ENCODE results near the gene BTAF1. TPM values are rescaled to one million over a fixed set of nuclear protein-coding genes. Genes with fewer than 3 reads are reported as not detected.

Gene BTAF1
- total and polyA plus RNA-seq, 10 of the 15 experiments (the other 5 are each of a cell fraction or from before 2014, with no cell fraction given) = 11.8 to 157 (median 55.5) TPM

Small RNAs within 50 kb of the gene (small RNA-seq; reads per million reads assigned to genes)
- gene AL359198.2 (not detected), gene RF00402 (not detected)

Other genes with a start within 250 kb of the BTAF1 start
- gene TNKS2, start 125.3 kb upstream of the BTAF1 start, total RNA-seq (2014; rRNA removed) = 9.7 and 10.1 TPM in 2 replicates
- 4.5 and 5.1 TPM in 2 replicates for gene TNKS2, start 125.3 kb upstream of the BTAF1 start, total RNA-seq (2014; rRNA removed; fragmentation: Illumina TruSeq; extraction: Trizol)
- 11.1 and 11.2 TPM in 2 replicates for gene TNKS2, start 125.3 kb upstream of the BTAF1 start, total RNA-seq (2021)
- 24.2 and 36.8 TPM in 2 replicates for gene TNKS2, start 125.3 kb upstream of the BTAF1 start, polyA plus RNA-seq (2011; rRNA removed)
- 12.3 and 13.9 TPM in 2 replicates for gene TNKS2, start 125.3 kb upstream of the BTAF1 start, polyA plus RNA-seq (2014; fragmentation: Illumina TruSeq; extraction: Trizol)
- 1 to 10 TPM; 2.9 to 3.0 TPM for gene TNKS2, start 125.3 kb upstream of the BTAF1 start, polyA plus RNA-seq (2014; fragmentation: Nextera tagmentation; extraction: Ambion mirVana)
- 6.9 and 7.1 TPM in 2 replicates for gene TNKS2, start 125.3 kb upstream of the BTAF1 start, polyA plus RNA-seq (2014; rRNA removed)
- gene TNKS2, start 125.3 kb upstream of the BTAF1 start, polyA plus RNA-seq (2016; fragmentation: Nextera tagmentation; extraction: Ambion mirVana) = 1 to 10 TPM; 6.6 to 6.7 TPM
- 0.11 and 0.23 TPM in 2 replicates for gene FGFBP3, start 14.3 kb upstream of the BTAF1 start, total RNA-seq (2014; rRNA removed)
- gene FGFBP3, start 14.3 kb upstream of the BTAF1 start, total RNA-seq (2014; rRNA removed; fragmentation: Illumina TruSeq; extraction: Trizol) = 0.18 and 0.41 TPM in 2 replicates
- 0.35 and 0.41 TPM in 2 replicates for gene FGFBP3, start 14.3 kb upstream of the BTAF1 start, total RNA-seq (2021)
- gene FGFBP3, start 14.3 kb upstream of the BTAF1 start, polyA plus RNA-seq (2011; rRNA removed) = 0.09 and 0.23 TPM in 2 replicates
- gene FGFBP3, start 14.3 kb upstream of the BTAF1 start, polyA plus RNA-seq (2014; fragmentation: Illumina TruSeq; extraction: Trizol) = 0.13 and 0.14 TPM in 2 replicates
- gene FGFBP3, start 14.3 kb upstream of the BTAF1 start, polyA plus RNA-seq (2014; fragmentation: Nextera tagmentation; extraction: Ambion mirVana) = under 1 TPM; 0.08 to 0.16 TPM
- gene FGFBP3, start 14.3 kb upstream of the BTAF1 start, polyA plus RNA-seq (2014; rRNA removed) = 0.31 and 0.52 TPM in 2 replicates
- gene FGFBP3, start 14.3 kb upstream of the BTAF1 start, polyA plus RNA-seq (2016; fragmentation: Nextera tagmentation; extraction: Ambion mirVana) = 1 to 10 TPM in 1 of 2 experiments, under 1 TPM in 1; 0.56 to 1.0 TPM

All from GM12878 (cell line).